ENCODE measurements around the gene SPINT1. TPM values are rescaled to one million over a fixed set of nuclear protein-coding genes. Genes with fewer than 3 reads are reported as not detected.

The SPINT1 gene
- total RNA-seq, 1 donor from 2014 or later, result 144 TPM

- no peak for DNase-seq (ENCODE audit: low read depth)
Measured at GRCh38 chr15:40893019-40893670, 49.3 kb downstream of the SPINT1 start.

GRCh38 chr15:40893733-40894680 lies 50.2 kb downstream of the SPINT1 start, which contains the start of gene VPS18:
VPS18 (plus strand) TSS chr15:40894450; CDS start chr15:40894769, 319 bp downstream.
- peak; percentile 90 for DNase-seq (ENCODE audit: low read depth)

- peak; percentile 60 for DNase-seq (ENCODE audit: low read depth)
Measured at GRCh38 chr15:40894681-40895448, 51.0 kb downstream of the SPINT1 start.

GRCh38 chr15:40899536-40900207 lies 55.8 kb downstream of the SPINT1 start:
- no peak for DNase-seq (ENCODE audit: low read depth)

- no peak for DNase-seq (ENCODE audit: low read depth)
Measured at GRCh38 chr15:40900256-40901052, 56.6 kb downstream of the SPINT1 start.

- DNase-seq (ENCODE audit: low read depth), result no peak
Measured at GRCh38 chr15:40901053-40901443, 57.2 kb downstream of the SPINT1 start.

- no peak for DNase-seq (ENCODE audit: low read depth)
Measured at GRCh38 chr15:40902605-40903561, 59.0 kb downstream of the SPINT1 start.

GRCh38 chr15:40904552-40905201 lies 60.8 kb downstream of the SPINT1 start:
- DNase-seq (ENCODE audit: low read depth), result no peak

- peak; percentile 89 for DNase-seq (ENCODE audit: low read depth)
Measured at GRCh38 chr15:40906091-40906990, 62.5 kb downstream of the SPINT1 start.

- peak; percentile 40 for DNase-seq (ENCODE audit: low read depth)
Measured at GRCh38 chr15:40906991-40907802, 63.3 kb downstream of the SPINT1 start.

Other genes with a start within 250 kb of the SPINT1 start
- 0.80 and 9.9 TPM in 2 replicates for gene KNL1, start 249.8 kb upstream of the SPINT1 start, total RNA-seq
- gene RAD51, start 148.9 kb upstream of the SPINT1 start, total RNA-seq, result 0.85 and 5.6 TPM in 2 replicates
- 17.2 and 27.0 TPM in 2 replicates for gene RMDN3, start 88.8 kb upstream of the SPINT1 start, total RNA-seq
- 5.5 and 11.1 TPM in 2 replicates for gene GCHFR, start 80.0 kb upstream of the SPINT1 start, total RNA-seq
- 0.50 and 0.69 TPM in 2 replicates for gene C15orf62, start 74.1 kb upstream of the SPINT1 start, total RNA-seq
- 24.5 and 30.6 TPM in 2 replicates for gene ZFYVE19, start 37.0 kb upstream of the SPINT1 start, total RNA-seq
- gene DNAJC17, start 36.6 kb upstream of the SPINT1 start, total RNA-seq, result 16.2 and 24.7 TPM in 2 replicates
- not detected in 2 replicates for gene PPP1R14D, start 15.3 kb upstream of the SPINT1 start, total RNA-seq
- gene RHOV, start 30.2 kb downstream of the SPINT1 start, total RNA-seq, result 0.45 and 1.6 TPM in 2 replicates
- 52.7 and 62.3 TPM in 2 replicates for gene VPS18, start 50.4 kb downstream of the SPINT1 start, total RNA-seq
- 0.15 and 0.17 TPM in 2 replicates for gene DLL4, start 85.3 kb downstream of the SPINT1 start, total RNA-seq
- gene CHAC1, start 109.4 kb downstream of the SPINT1 start, total RNA-seq, result 10.8 and 11.1 TPM in 2 replicates